ENCODE results near the gene KNCN.

DNA sequence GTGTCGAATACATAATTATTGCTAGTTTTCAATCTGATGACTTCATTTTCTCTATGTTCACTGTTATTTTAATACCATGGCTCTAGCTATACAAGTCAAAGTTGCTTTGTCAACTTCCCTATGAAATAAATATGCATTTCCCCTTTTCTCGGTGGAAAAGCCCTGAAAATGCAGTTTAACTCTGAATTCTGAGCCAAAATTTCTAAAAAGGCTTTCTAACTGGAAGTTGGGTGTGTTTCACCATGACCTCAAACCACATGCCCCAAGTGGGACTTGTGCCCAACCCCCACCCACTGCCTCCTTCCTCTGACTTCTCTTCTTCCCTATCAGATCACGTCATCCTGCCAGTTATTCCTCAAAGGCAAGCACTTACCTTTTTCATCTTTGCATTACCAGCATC is 43.7 kb upstream of the KNCN start:
- TF ChIP-seq, protein P1, sequence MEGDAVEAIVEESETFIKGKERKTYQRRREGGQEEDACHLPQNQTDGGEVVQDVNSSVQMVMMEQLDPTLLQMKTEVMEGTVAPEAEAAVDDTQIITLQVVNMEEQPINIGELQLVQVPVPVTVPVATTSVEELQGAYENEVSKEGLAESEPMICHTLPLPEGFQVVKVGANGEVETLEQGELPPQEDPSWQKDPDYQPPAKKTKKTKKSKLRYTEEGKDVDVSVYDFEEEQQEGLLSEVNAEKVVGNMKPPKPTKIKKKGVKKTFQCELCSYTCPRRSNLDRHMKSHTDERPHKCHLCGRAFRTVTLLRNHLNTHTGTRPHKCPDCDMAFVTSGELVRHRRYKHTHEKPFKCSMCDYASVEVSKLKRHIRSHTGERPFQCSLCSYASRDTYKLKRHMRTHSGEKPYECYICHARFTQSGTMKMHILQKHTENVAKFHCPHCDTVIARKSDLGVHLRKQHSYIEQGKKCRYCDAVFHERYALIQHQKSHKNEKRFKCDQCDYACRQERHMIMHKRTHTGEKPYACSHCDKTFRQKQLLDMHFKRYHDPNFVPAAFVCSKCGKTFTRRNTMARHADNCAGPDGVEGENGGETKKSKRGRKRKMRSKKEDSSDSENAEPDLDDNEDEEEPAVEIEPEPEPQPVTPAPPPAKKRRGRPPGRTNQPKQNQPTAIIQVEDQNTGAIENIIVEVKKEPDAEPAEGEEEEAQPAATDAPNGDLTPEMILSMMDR (IDR thresholded peaks at IDR 0.05): no peak
- no peak for TF ChIP-seq POLR2A (IDR thresholded peaks at IDR 0.05)
